ENCODE data around the gene GPD1. TPM values are rescaled to one million over a fixed set of nuclear protein-coding genes. Genes with fewer than 3 reads are reported as not detected.

GPD1 gene
- total RNA-seq, 4 donors from 2014 or later: 5.1 to 10.6 (median 7.1) TPM

DNA sequence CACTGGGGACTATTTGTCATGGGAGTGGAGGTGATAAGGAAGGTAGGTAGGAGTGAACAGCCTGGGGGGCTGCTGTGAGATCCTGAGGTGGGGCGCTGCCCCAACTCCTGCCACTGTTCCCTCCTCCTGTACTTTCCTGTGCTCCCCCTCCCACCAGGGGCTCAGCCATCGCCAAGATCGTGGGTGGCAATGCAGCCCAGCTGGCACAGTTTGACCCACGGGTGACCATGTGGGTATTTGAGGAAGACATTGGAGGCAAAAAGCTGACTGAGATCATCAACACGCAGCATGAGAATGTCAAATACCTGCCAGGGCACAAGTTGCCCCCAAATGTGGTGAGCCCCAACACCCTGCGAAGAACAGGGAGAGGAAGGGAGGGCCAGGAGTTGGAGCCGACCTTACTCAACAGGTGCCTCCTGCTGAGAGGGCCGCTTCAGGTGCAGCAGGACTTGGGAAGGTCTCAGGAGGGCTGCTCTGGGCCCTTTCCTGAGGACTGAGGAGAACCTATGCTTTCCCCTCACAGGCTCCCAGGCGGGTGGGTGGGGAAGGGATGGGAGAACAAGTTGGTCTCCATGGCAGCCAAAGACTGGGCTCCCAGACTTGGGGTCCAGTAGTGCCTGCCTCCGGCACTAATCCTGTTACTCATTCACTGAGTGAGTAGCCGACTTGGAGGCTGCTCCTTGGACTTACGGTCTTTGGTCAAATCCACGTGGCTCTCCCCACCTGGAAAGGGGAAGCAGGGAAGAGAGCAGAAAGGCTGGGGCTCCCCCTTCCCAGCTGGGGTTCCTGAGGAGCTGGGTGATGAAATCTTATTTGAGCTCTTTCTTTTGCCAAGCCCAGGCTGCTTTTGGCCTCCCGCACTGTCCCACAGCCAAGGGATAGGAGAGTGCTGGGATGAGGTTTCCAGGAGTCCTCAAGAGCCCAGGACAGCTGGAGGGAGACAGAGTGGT lies 884 bp downstream of the GPD1 start:
- no peak for DNase-seq
- H3K9me3 ChIP-seq: no peaks in the 10 kb centered on the region
- H3K36me3 ChIP-seq: peaks cover 3 to 5% of the 10 kb centered on the region in 2 donors
- H3K4me1 ChIP-seq: peaks cover 10 to 20% of the 10 kb centered on the region in 2 donors
- intact Hi-C loops (cut with DNase I): loop anchor here (10.0 kb wide), 1 partner anchor 210 kb away; no protein-coding TSS in a partner anchor
- no peaks in the 10 kb centered on the region for H3K27me3 ChIP-seq
- TF ChIP-seq, protein P1, sequence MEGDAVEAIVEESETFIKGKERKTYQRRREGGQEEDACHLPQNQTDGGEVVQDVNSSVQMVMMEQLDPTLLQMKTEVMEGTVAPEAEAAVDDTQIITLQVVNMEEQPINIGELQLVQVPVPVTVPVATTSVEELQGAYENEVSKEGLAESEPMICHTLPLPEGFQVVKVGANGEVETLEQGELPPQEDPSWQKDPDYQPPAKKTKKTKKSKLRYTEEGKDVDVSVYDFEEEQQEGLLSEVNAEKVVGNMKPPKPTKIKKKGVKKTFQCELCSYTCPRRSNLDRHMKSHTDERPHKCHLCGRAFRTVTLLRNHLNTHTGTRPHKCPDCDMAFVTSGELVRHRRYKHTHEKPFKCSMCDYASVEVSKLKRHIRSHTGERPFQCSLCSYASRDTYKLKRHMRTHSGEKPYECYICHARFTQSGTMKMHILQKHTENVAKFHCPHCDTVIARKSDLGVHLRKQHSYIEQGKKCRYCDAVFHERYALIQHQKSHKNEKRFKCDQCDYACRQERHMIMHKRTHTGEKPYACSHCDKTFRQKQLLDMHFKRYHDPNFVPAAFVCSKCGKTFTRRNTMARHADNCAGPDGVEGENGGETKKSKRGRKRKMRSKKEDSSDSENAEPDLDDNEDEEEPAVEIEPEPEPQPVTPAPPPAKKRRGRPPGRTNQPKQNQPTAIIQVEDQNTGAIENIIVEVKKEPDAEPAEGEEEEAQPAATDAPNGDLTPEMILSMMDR (IDR thresholded peaks at IDR 0.05): no peak
- TF ChIP-seq POLR2A (IDR thresholded peaks at IDR 0.05): no peak
- 86 to 88% methylated on average over 11 to 13 of the region's 14 CpGs for WGBS, 2 donors
- no peak overlapping the region for H3K27ac ChIP-seq
- no peak overlapping the region for H3K4me3 ChIP-seq (replicated peaks in 1 of 3)

GRCh38 chr12:50105913-50106450 lies 2.2 kb downstream of the GPD1 start:
- H3K4me3 ChIP-seq (replicated peaks in 1 of 3): no peak overlapping the region
- H3K36me3 ChIP-seq: no peaks in the 10 kb centered on the region
- 93 to 96% methylated on average over 10 to 12 of the region's 12 CpGs for WGBS, 2 donors
- DNase-seq: no peak
- no peaks in the 10 kb centered on the region for H3K27me3 ChIP-seq
- H3K4me1 ChIP-seq: peaks cover 23 to 33% of the 10 kb centered on the region in 2 donors
- no peak overlapping the region for H3K27ac ChIP-seq
- TF ChIP-seq, protein P1 (IDR thresholded peaks at IDR 0.05): no peak
- TF ChIP-seq POLR2A (IDR thresholded peaks at IDR 0.05): no peak
- intact Hi-C loops (cut with DNase I): loop anchor here (10.0 kb wide), 1 partner anchor 209 kb away; no protein-coding TSS in a partner anchor
- no peaks in the 10 kb centered on the region for H3K9me3 ChIP-seq

- Histone ChIP-seq H3K4me1 (peaks cover 28 to 39% of the 10 kb centered on the region in 2 donors), H3K9me3 (no peaks in the 10 kb centered on the region), H3K27ac (no peak overlapping the region), H3K36me3 (no peaks in the 10 kb centered on the region), H3K27me3 (no peaks in the 10 kb centered on the region), H3K4me3 (replicated peaks in 1 of 3) (no peak overlapping the region)
- no peak for DNase-seq
- intact Hi-C loops (cut with DNase I): loop anchor here (10.0 kb wide), 1 partner anchor 208 kb away; no protein-coding TSS in a partner anchor
- 90 to 96% methylated on average over 3 of the region's 3 CpGs for WGBS, 2 donors
- TF ChIP-seq POLR2A (IDR thresholded peaks at IDR 0.05): no peak
- TF ChIP-seq, protein P1 (IDR thresholded peaks at IDR 0.05): no peak
Measured at GRCh38 chr12:50106907-50107306, 3.1 kb downstream of the GPD1 start.

DNA sequence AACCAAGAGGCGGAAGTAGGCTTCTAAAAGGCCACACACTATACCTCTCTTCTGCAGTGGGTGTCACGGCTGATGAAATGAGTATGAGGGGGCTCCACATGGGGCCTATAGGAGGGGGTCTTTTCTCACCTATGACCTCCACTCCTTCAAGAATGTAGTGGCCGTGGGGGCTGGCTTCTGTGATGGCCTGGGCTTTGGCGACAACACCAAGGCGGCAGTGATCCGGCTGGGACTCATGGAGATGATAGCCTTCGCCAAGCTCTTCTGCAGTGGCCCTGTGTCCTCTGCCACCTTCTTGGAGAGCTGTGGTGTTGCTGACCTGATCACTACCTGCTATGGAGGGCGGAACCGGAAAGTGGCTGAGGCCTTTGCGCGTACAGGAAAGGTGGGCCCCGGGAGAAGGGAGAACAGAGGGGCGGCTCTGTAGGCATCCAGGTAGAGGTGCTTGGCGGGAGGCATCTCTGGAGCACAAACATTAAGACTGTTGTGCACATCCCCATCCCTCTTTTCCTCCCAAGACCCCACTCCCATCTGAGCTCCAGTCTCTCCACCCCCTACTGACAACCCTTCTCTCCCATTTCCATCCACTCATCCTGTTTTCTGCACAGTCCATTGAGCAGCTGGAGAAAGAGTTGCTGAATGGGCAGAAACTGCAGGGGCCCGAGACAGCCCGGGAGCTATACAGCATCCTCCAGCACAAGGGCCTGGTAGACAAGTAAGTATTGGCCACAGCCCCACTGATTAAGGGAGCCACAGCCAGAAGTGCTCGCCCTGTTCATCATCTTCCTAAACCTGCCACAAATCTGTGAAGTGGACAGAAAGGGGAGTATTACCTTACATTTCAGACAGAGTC lies 3.8 kb downstream of the GPD1 start:
- Histone ChIP-seq H3K4me3 (replicated peaks in 1 of 3) (no peak overlapping the region), H3K9me3 (no peaks in the 10 kb centered on the region), H3K4me1 (peaks cover 28 to 39% of the 10 kb centered on the region in 2 donors), H3K36me3 (no peaks in the 10 kb centered on the region), H3K27me3 (no peaks in the 10 kb centered on the region), H3K27ac (no peak overlapping the region)
- no peak for TF ChIP-seq POLR2A (IDR thresholded peaks at IDR 0.05)
- TF ChIP-seq, protein P1 (IDR thresholded peaks at IDR 0.05): no peak
- 80 to 85% methylated on average over 13 to 17 of the region's 17 CpGs for WGBS, 2 donors
- DNase-seq: no peak
- intact Hi-C loops (cut with DNase I): loop anchor here (10.0 kb wide), 1 partner anchor 207 kb away; no protein-coding TSS in a partner anchor
